H1 (cell line): Measurements from ENCODE around the gene AAR2. TPM values are rescaled to one million over a fixed set of nuclear protein-coding genes. Genes with fewer than 3 reads are reported as not detected.

Source experiments
- ATF3 ChIP-seq: IDR thresholded peaks from 2 replicates; pipeline ENCODE4 v1.6.1; 2011; ENCODE audit warnings: low read depth, mild to moderate bottlenecking, low read length; ENCODE audit not compliant: insufficient read depth
- BCL11A ChIP-seq, 2 experiments: IDR thresholded peaks; one replicate each; pipeline ENCODE4 v1.6.1; 2011; ENCODE audit warnings: low read depth in 2 of 2, low read length in 2 of 2, mild to moderate bottlenecking in 2 of 2
- CHD7 ChIP-seq: fragments of 300-600 bp; sonication (generic); IDR thresholded peaks from 2 replicates; pipeline ENCODE4 v1.7.1; 2012; ENCODE audit warnings: low read length, moderate library complexity, mild to moderate bottlenecking, inconsistent platforms; ENCODE audit not compliant: insufficient replicate concordance
- E2F6 ChIP-seq: IDR thresholded peaks from 2 replicates; pipeline ENCODE4 v1.6.1; 2012; ENCODE audit warnings: inconsistent platforms
- EP300 ChIP-seq, 2 experiments: IDR thresholded peaks; 1 replicate in 1 of 2; 2 replicates in 1 of 2; pipeline ENCODE4 v1.6.1; 2011 to 2012; ENCODE audit warnings: low read depth in 2 of 2, low read length in 2 of 2, mild to moderate bottlenecking in 2 of 2, borderline replicate concordance in 1 of 2, inconsistent platforms in 1 of 2, moderate library complexity in 1 of 2
- EZH2 ChIP-seq: fragments of 200-600 bp; sonication (generic); IDR thresholded peaks from 2 replicates; pipeline ENCODE4 v1.7.1; 2012; ENCODE audit warnings: low read depth, mild to moderate bottlenecking, moderate library complexity, low read length, inconsistent platforms; ENCODE audit not compliant: severe bottlenecking
- HDAC6 ChIP-seq: IDR thresholded peaks from one replicate; pipeline ENCODE4 v1.7.1; 2012; ENCODE audit warnings: low read depth, mild to moderate bottlenecking, inconsistent platforms, low read length, moderate library complexity
- KDM4A ChIP-seq: IDR thresholded peaks from one replicate; pipeline ENCODE4 v1.7.1; 2012; ENCODE audit warnings: low read depth, mild to moderate bottlenecking, moderate library complexity, low read length, inconsistent platforms; ENCODE audit not compliant: severe bottlenecking
- SAP30 ChIP-seq: fragments of 300-600 bp; sonication (generic); IDR thresholded peaks from 2 replicates; pipeline ENCODE4 v1.7.1; 2012; ENCODE audit warnings: low read length, moderate library complexity, mild to moderate bottlenecking, inconsistent platforms; ENCODE audit not compliant: insufficient read depth, insufficient replicate concordance
- TEAD4 ChIP-seq: IDR thresholded peaks from 2 replicates; pipeline ENCODE4 v1.6.1; 2012; ENCODE audit warnings: low read depth, low read length, inconsistent platforms, mixed read lengths
- polyA plus RNA-seq, 7 experiments: library from polyadenylated mRNA; depleted of rRNA in 3 of 7; stranded (reverse) in 5 of 7; unstranded in 2 of 7; fragments of >200 nt in 5 of 7; fragments of 200-250 nt in 2 of 7; gene quantifications; 1 replicate in 5 of 7; 2 replicates in 1 of 7; 4 replicates in 1 of 7; pipeline versions ENCODE4 v1.2.1 to v1.2.3, GENCODE V29; 2011 to 2013; ENCODE audit warnings: missing spikeins in 2 of 7, mixed read lengths in 2 of 7
- total RNA-seq: library from RNA; stranded (reverse); fragmentation: NEBNext Ultra II Directional; extraction: Animal tissue kit (Norgen Biotek cat#: 25700); gene quantifications from 2 replicates; pipeline ENCODE4 v1.2.1, GENCODE V29; 2021

Gene AAR2
- total and polyA plus RNA-seq, 2 of the 8 experiments (the other 6 are each of a cell fraction or from before 2014, with no cell fraction given) = 25.5 to 36.1 TPM

GRCh38 chr20:36262440-36262839 is 26.2 kb downstream of the AAR2 start (continued):
- no peak for TF ChIP-seq CHD7
- TF ChIP-seq SAP30 = no peak
- no peak for TF ChIP-seq TEAD4
- TF ChIP-seq EZH2 = no peak
- no peak for TF ChIP-seq ATF3
- no peak for TF ChIP-seq KDM4A
- TF ChIP-seq E2F6 = no peak
- no peak for TF ChIP-seq HDAC6
- no peak for TF ChIP-seq BCL11A (IDR thresholded peaks at IDR 0.05; ENCODE audit: low read depth in 2 of 2, low read length in 2 of 2)
- TF ChIP-seq EP300 (IDR thresholded peaks at IDR 0.05; ENCODE audit: borderline replicate concordance in 1 of 2, low read depth in 2 of 2, low read length in 2 of 2) = no peak
